Measurements from ENCODE around the gene ARHGAP31. TPM values are rescaled to one million over a fixed set of nuclear protein-coding genes. Genes with fewer than 3 reads are reported as not detected.

ARHGAP31 gene
- polyA plus RNA-seq, 1 donor from 2014 or later = 9.0 TPM

- H3K9me3 Mint-ChIP-seq = peaks cover 0 to 3% (median 2%) of the 10 kb centered on the region in 3 donors
- H3K27me3 Mint-ChIP-seq = no peaks in the 10 kb centered on the region
- no peak overlapping the region for H3K27ac Mint-ChIP-seq
- H3K4me3 Mint-ChIP-seq = no peak overlapping the region
- H3K4me1 Mint-ChIP-seq = peaks cover 0 to 5% (median 4%) of the 10 kb centered on the region in 3 donors
- H3K36me3 Mint-ChIP-seq = peaks cover 2% of the 10 kb centered on the region
Measured at GRCh38 chr3:119420196-119420595, 126.0 kb downstream of the ARHGAP31 start.

GRCh38 chr3:119427669-119428068 is 133.5 kb downstream of the ARHGAP31 start:
- Mint-ChIP-seq H3K36me3 (peaks cover 34% of the 10 kb centered on the region), H3K4me3 (no peak overlapping the region), H3K27me3 (no peaks in the 10 kb centered on the region), H3K27ac (no peak overlapping the region), H3K4me1 (peaks cover 0 to 6% (median 0%) of the 10 kb centered on the region in 3 donors), H3K9me3 (peaks cover 13 to 43% (median 29%) of the 10 kb centered on the region in 3 donors)

- H3K9me3 Mint-ChIP-seq = peaks cover 13 to 43% (median 29%) of the 10 kb centered on the region in 3 donors
- peak overlapping the region in 1 of 4 donors; percentile 22 for H3K4me3 Mint-ChIP-seq
- H3K27me3 Mint-ChIP-seq = no peaks in the 10 kb centered on the region
- H3K27ac Mint-ChIP-seq = no peak overlapping the region
- peaks cover 36% of the 10 kb centered on the region for H3K36me3 Mint-ChIP-seq
- H3K4me1 Mint-ChIP-seq = peaks cover 0 to 3% (median 0%) of the 10 kb centered on the region in 3 donors
Measured at GRCh38 chr3:119428538-119428937, 134.4 kb downstream of the ARHGAP31 start.

GRCh38 chr3:119433613-119434325 is 139.6 kb downstream of the ARHGAP31 start:
- H3K27me3 Mint-ChIP-seq = no peaks in the 10 kb centered on the region

GRCh38 chr3:119434703-119435102 is 140.5 kb downstream of the ARHGAP31 start:
- no peaks in the 10 kb centered on the region for H3K27me3 Mint-ChIP-seq
- H3K4me3 Mint-ChIP-seq = no peak overlapping the region
- H3K4me1 Mint-ChIP-seq = no peaks in the 10 kb centered on the region
- peaks cover 37% of the 10 kb centered on the region for H3K36me3 Mint-ChIP-seq
- peaks cover 2 to 16% (median 6%) of the 10 kb centered on the region in 3 donors for H3K9me3 Mint-ChIP-seq
- no peak overlapping the region for H3K27ac Mint-ChIP-seq

More at GRCh38 chr3:119433613-119434325, 139.6 kb downstream of the ARHGAP31 start:
- Mint-ChIP-seq H3K4me3 (no peak overlapping the region), H3K9me3 (peaks cover 8 to 21% (median 11%) of the 10 kb centered on the region in 3 donors), H3K4me1 (no peaks in the 10 kb centered on the region), H3K36me3 (peaks cover 40% of the 10 kb centered on the region), H3K27ac (no peak overlapping the region)

GRCh38 chr3:119436977-119437376 is 142.8 kb downstream of the ARHGAP31 start:
- H3K27ac Mint-ChIP-seq = no peak overlapping the region
- H3K9me3 Mint-ChIP-seq = peaks cover 0 to under 1% (median 0%) of the 10 kb centered on the region in 3 donors
- H3K36me3 Mint-ChIP-seq = peaks cover 31% of the 10 kb centered on the region
- no peak overlapping the region for H3K4me3 Mint-ChIP-seq
- H3K4me1 Mint-ChIP-seq = no peaks in the 10 kb centered on the region
- H3K27me3 Mint-ChIP-seq = no peaks in the 10 kb centered on the region

- H3K9me3 Mint-ChIP-seq = no peaks in the 10 kb centered on the region
- H3K36me3 Mint-ChIP-seq = peaks cover 32% of the 10 kb centered on the region
- no peak overlapping the region for H3K4me3 Mint-ChIP-seq
- H3K27me3 Mint-ChIP-seq = no peaks in the 10 kb centered on the region
- H3K4me1 Mint-ChIP-seq = no peaks in the 10 kb centered on the region
- no peak overlapping the region for H3K27ac Mint-ChIP-seq
Measured at GRCh38 chr3:119437691-119438258, 143.6 kb downstream of the ARHGAP31 start.

GRCh38 chr3:119443179-119443578 is 149.0 kb downstream of the ARHGAP31 start:
- Mint-ChIP-seq H3K27ac (no peak overlapping the region), H3K36me3 (peaks cover 24% of the 10 kb centered on the region), H3K9me3 (no peaks in the 10 kb centered on the region)

GRCh38 chr3:119444590-119444989 is 150.4 kb downstream of the ARHGAP31 start:
- Mint-ChIP-seq H3K27ac (peak overlapping the region in 1 of 3 donors; percentile 39), H3K36me3 (peaks cover 24% of the 10 kb centered on the region), H3K27me3 (no peaks in the 10 kb centered on the region), H3K9me3 (no peaks in the 10 kb centered on the region), H3K4me3 (no peak overlapping the region), H3K4me1 (no peaks in the 10 kb centered on the region)

More at GRCh38 chr3:119443179-119443578, 149.0 kb downstream of the ARHGAP31 start:
- H3K27me3 Mint-ChIP-seq = no peaks in the 10 kb centered on the region
- no peaks in the 10 kb centered on the region for H3K4me1 Mint-ChIP-seq
- H3K4me3 Mint-ChIP-seq = no peak overlapping the region

- Mint-ChIP-seq H3K27ac (no peak overlapping the region), H3K36me3 (peaks cover 13% of the 10 kb centered on the region), H3K9me3 (no peaks in the 10 kb centered on the region), H3K27me3 (no peaks in the 10 kb centered on the region), H3K4me1 (peaks cover 0 to 5% (median 3%) of the 10 kb centered on the region in 3 donors), H3K4me3 (no peak overlapping the region)
Measured at GRCh38 chr3:119453822-119454221, 159.6 kb downstream of the ARHGAP31 start.

GRCh38 chr3:119456469-119456868 is 162.3 kb downstream of the ARHGAP31 start:
- H3K27ac Mint-ChIP-seq = no peak overlapping the region
- H3K4me1 Mint-ChIP-seq = peaks cover 0 to 14% (median 5%) of the 10 kb centered on the region in 3 donors
- H3K4me3 Mint-ChIP-seq = no peak overlapping the region
- H3K9me3 Mint-ChIP-seq = no peaks in the 10 kb centered on the region
- H3K27me3 Mint-ChIP-seq = no peaks in the 10 kb centered on the region
- peaks cover 17% of the 10 kb centered on the region for H3K36me3 Mint-ChIP-seq

GRCh38 chr3:119457246-119457645 is 163.1 kb downstream of the ARHGAP31 start:
- H3K4me1 Mint-ChIP-seq = peaks cover 0 to 19% (median 5%) of the 10 kb centered on the region in 3 donors
- H3K27ac Mint-ChIP-seq = no peak overlapping the region

GRCh38 chr3:119463171-119464169 is 169.3 kb downstream of the ARHGAP31 start, which contains the start of gene TMEM39A:
TSS of gene TMEM39A (minus strand) at chr3:119463615. CDS start at chr3:119462074, 1,541 bp downstream.
- H3K27me3 Mint-ChIP-seq = no peaks in the 10 kb centered on the region
- H3K27ac Mint-ChIP-seq = peak within 1 kb of the TSS; percentile 96 to 99 (median 97)
- peak within 1 kb of the TSS; percentile 88 to 99 (median 96) for H3K4me3 Mint-ChIP-seq
- H3K36me3 Mint-ChIP-seq = peaks cover 6% of the 10 kb centered on the region
- peaks cover 16 to 29% (median 19%) of the 10 kb centered on the region in 3 donors for H3K4me1 Mint-ChIP-seq
- H3K9me3 Mint-ChIP-seq = peaks cover 0 to 2% (median 0%) of the 10 kb centered on the region in 3 donors

More at GRCh38 chr3:119457246-119457645, 163.1 kb downstream of the ARHGAP31 start:
- H3K36me3 Mint-ChIP-seq = peaks cover 17% of the 10 kb centered on the region
- no peak overlapping the region for H3K4me3 Mint-ChIP-seq
- H3K27me3 Mint-ChIP-seq = no peaks in the 10 kb centered on the region
- no peaks in the 10 kb centered on the region for H3K9me3 Mint-ChIP-seq

- peaks cover 0 to 2% (median 0%) of the 10 kb centered on the region in 3 donors for H3K9me3 Mint-ChIP-seq
- peak overlapping the region; percentile 93 to 97 (median 94) for H3K27ac Mint-ChIP-seq
- peaks cover 4% of the 10 kb centered on the region for H3K36me3 Mint-ChIP-seq
- no peaks in the 10 kb centered on the region for H3K27me3 Mint-ChIP-seq
- H3K4me1 Mint-ChIP-seq = peaks cover 24 to 39% (median 28%) of the 10 kb centered on the region in 3 donors
- H3K4me3 Mint-ChIP-seq = peak overlapping the region; percentile 89 to 98 (median 96)
Measured at GRCh38 chr3:119468041-119468440, 173.9 kb downstream of the ARHGAP31 start.

All from IgD-negative memory B cell (primary cell).